22Rv1 (cell line): ENCODE data around the gene SLC9C2.
"Not testable (repeated sequence)": the region's sequence is repeated elsewhere in the genome, so short reads cannot be mapped to it uniquely, and the experiment has no call there.

Experiments used
- H3K27ac ChIP-seq: fragments of 450-650 bp; 2 replicates; pipeline ENCODE4 v1.5.1; 2017
- CTCF ChIP-seq: fragments of 450-650 bp; IDR thresholded peaks from 2 replicates; pipeline ENCODE4 v1.5.1; 2017; ENCODE audit warnings: mild to moderate bottlenecking
- ZFX ChIP-seq: fragments of 450-650 bp; IDR thresholded peaks from 2 replicates; pipeline ENCODE4 v1.6.1; 2017; ENCODE audit warnings: antibody characterized with exemption, borderline replicate concordance

Gene SLC9C2

GRCh38 chr1:173474097-173474779 is 128.6 kb downstream of the SLC9C2 start:
- peak overlapping the region; percentile 88 for H3K27ac ChIP-seq
- TF ChIP-seq ZFX (no peak), CTCF (no peak)

DNA sequence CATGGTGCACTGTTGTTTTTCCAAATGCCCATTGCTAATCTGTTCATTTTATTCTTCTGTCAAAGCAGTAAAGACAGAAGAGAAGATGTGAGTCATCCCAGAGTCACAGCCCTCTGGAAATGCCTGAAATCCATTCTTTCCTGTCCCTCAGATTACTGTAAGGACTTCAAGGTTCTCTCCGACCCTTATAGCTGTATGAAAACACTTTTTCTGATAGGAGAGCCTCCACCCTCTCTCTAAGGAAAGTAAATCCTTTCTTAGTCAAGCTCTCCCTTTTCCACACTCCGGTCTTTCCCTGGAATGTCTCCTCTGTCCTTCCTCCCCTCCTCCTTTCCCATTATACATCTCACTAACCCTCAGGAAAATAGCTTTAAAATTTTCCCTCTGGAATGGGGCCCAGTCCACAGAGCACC is 129.3 kb downstream of the SLC9C2 start:
- TF ChIP-seq ZFX (no peak), CTCF (no peak)
- H3K27ac ChIP-seq: peak overlapping the region; percentile 88; the same call in 1 of the 2 replicates

GRCh38 chr1:173470608-173471007 is 132.3 kb downstream of the SLC9C2 start:
- no peak for TF ChIP-seq ZFX
- TF ChIP-seq CTCF: no peak
- no peak overlapping the region for H3K27ac ChIP-seq

GRCh38 chr1:173469656-173470055 is 133.2 kb downstream of the SLC9C2 start:
- no peak overlapping the region for H3K27ac ChIP-seq
- TF ChIP-seq ZFX (no peak), CTCF (no peak)

GRCh38 chr1:173467426-173467825 is 135.4 kb downstream of the SLC9C2 start:
- no peak overlapping the region for H3K27ac ChIP-seq
- TF ChIP-seq CTCF (no peak), ZFX (no peak)

DNA sequence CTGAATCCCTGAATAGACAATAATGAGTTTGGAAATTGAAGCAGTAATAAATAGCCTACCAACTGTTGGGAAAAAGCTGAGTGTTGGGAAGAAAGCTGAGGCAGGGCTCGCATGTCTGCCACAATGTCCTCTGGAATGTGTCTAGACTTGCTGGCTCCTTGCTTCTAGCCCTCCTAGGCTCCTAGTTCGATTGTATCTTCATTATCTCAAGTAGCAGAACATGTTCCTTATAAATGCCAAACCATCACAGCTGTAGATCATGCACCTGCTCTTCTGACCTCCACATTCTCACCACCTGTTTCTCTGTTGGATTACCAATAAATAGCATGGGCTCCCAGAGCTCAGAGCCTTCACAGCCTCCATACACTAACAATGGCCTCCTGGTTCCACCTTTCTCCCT is 138.7 kb downstream of the SLC9C2 start:
- not testable (repeated sequence) for H3K27ac ChIP-seq

DNA sequence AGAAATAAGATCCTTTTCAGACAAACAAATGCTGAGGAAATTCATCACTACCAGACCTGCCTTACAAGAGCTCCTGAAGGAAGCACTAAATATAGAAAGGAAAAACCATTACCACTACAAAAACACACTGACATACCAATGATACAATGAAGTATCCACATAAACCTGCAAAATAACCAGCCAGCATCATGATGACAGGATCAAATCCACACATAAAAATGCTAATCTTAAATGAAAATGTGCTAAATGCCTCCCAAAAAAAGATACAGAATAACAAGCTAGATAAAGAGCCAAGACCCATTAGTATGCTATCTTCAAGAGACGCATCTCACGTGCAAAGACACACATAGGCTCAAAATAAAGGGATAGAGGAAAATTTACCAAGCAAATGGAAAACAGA is 140.2 kb downstream of the SLC9C2 start:
- not testable (repeated sequence) for H3K27ac ChIP-seq

DNA sequence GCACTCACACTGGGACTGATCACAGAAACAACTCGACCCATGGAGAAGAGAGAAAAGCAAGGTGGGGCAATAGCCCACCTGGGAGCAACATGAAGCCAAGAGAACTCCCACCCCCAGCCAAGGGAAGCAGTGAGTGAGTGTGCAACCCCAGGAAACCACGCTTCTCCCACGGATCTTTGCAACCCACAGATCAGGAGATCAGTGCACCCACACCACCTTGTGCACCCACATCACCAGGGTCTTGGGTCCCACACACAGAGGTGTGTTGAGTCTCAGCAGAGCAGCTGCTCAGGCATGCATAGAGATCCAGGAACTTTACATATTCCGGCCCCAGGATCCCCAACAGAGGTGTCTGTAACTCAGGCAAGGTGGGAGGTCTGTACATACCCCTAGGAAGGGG is 143.0 kb downstream of the SLC9C2 start:
- TF ChIP-seq ZFX (no peak), CTCF (no peak)

More for the DNA sequence above, 143.0 kb downstream of the SLC9C2 start:
- H3K27ac ChIP-seq: no peak overlapping the region
